ENCODE measurements around the gene ALOX12B.
A peak's percentile ranks its signal among the peaks of the same experiment; 100 is the strongest.
"Not testable (repeated sequence)": the region's sequence is repeated elsewhere in the genome, so short reads cannot be mapped to it uniquely, and the experiment has no call there.

The ALOX12B gene

DNA sequence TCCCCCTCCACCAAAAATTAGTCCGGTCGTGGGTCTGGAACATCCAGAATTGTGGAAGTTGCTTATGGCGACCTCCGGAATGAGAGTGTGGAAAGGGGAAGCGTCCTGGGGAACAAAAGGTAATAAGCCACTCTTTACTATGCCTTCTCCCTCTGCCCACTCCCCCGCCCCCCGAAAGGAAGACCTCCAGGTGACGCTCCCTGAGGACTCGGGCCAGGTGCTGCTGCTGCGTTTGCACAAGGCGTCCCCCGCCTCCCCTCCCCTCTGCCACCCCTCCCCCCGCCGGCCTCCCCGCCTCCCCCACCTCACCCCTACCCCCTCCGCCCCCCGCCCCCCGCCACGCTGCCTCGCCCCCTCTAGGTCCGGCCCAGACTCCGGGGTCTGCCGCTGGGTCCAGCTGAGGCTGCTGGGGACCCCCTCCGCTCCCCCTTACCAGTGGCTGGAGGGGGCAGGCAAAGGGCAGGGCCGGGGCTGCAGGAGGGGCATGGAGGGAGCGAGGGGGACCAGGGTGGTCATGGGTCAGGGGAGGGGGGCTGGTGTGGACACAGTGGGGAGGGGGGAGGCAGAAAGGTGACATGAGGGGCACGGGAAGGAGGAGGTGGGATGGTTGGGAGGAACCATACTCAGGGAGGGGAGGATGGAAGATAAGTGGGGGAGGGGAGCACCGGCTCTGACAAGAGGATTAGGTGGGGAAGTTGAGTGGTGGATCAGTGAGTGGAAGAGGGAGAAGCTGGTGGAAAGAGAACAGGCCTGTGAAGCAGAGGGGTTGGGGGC is 23.6 kb downstream of the ALOX12B start:
- DNase-seq = no peak

DNA sequence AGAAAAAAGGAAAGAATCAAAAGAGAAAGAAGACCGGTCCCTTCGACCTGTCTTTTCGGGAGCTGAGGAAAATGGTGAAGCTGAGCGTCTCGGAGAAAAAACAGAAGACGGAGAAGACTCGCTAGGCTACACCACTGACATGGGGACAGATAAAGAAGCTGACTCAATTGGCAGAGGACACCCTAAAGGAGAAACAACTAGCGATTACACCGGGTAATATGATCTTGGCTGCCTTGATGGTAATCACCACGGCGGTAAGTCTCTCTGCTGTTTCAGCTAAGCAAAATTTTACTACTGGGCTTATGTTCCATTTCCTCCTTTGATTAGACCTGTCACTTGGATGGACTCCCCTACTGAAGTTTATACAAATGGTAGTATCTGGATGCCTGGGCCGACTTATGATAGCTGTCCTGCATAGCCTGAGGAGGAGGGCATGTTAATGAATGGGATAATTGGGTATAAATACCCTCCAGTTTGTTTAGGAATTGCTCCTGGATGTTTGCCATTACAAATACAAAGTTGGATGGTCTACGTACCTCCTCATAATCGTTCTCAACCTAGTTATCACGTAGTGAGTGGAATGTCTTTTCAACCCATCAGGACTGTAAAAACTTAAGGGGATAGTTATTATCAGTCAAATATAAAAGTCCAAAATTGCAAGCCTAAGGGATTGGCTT is 24.6 kb downstream of the ALOX12B start:
- DNase-seq = no peak

DNA sequence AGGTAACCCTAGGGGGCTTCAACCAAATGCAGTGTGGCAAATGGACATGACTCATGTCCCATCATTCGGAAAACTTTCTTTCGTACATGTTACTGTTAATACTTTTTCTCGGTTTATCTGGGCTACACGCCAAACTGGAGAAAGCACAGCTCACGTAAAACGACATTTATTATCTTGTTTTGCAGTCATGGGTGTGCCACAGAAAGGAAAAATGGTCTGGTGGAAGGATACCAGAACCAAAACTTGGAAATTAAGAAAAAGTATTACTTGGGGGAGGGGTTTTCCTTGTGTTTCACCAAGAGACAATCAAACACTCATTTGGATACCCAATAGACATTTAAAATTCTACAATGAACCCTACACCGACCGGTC is 25.1 kb downstream of the ALOX12B start:
- DNase-seq = no peak

DNA sequence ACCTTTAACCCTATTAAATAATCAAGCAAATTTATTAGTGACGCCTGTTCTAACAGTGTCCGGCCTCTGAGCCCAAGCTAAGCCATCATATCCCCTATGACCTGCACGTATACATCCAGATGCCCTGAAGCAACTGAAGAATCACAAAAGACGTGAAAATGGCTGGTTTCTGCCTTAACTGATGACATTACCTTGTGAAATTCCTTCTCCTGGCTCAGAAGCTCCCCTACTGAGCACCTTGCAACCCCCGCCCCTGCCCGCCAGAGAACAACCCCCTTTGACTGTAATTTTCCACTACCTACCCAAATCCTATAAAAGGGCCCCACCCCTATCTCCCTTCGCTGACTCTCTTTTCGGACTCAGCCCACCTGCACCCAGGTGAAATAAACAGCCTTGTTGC is 25.7 kb downstream of the ALOX12B start:
- DNase-seq = not testable (repeated sequence)

DNA sequence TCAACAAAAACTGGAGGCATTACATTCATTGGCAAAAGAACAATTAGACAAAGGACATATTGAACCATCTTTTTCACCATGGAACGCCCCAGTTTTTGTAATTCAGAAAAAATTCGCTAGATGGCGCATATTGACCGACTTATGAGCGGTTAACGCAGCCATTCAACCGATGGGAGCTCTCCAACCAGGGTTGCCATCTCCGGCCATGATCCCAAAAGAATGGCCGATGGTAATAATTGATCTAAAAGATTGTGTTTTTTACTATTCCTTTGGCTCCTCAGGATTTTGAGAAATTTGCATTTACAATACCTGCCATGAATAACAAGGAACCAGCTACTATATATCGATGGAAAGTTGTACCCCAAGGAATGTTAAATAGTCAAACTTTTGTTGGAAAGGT is 27.2 kb downstream of the ALOX12B start:
- DNase-seq = peak; percentile 89

DNA sequence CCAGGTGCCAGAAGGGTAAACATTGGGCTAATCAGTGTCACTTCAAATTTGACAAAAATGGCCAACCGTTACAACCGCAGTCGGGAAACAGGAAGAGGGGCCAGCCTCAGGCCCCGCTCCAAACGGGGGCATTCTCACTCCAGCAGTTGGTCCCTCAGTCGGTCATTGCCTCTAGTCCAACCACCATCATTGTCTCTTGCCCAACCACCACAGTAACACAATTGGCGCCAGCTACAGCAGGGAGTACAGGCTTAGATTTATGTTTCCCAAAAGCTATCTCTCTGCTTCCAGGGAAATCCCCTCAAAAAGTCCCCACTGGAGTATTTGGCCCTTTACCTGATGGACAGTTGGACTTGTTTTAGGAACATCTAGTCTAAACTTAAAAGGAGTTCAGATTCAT is 28.4 kb downstream of the ALOX12B start:
- peak; percentile 24 for DNase-seq

DNA sequence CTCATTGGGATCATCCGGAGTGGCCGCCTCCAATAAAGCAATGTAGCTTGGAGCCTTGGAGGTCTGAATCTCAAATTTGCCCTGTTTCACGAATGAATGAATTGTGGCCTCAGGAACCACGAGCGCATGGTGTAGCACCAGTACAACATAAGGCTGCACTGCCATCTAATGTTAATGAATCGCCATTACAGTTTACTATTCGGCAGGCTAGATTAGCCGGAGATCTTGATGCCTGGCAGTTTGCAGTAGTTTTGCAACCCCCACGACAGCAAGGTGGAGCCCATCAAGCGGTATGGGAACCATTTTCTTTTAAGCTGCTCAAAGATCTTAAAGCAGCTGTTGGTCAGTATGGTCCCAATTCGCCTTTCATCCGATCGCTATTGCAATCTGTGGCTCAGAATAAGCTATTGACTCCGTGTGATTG is 29.8 kb downstream of the ALOX12B start:
- peak; percentile 94 for DNase-seq

DNA sequence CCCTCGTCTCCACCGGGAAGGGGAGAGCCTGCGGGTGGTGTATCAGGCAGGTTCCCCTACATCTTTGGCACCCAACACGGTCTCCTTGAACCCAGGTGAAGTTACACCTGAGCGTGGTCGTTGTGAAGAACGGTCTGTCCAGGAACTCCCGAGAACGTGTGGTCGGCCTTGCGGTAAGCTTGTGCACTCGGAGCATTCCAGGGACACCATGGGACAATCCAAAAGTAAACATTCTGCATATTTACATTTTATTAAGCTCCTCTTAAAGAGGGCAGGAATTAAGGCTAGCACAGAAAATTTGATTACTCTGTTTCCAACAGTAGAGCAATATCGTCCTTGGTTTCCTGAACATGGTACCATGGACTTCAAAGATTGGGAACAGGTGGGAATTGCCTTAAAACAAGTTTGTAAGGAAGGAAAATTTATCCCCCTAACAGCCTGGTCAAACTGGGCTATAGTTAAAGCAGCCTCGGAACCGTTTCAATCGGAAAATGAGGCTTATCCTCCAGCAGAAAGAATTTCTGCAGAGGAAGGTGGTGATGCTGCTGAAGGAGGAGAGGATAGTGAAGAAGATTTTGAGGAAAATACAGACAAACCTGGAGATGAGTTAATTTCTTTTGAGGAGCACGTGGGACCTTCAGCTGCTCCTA is 30.4 kb downstream of the ALOX12B start:
- peak; percentile 40 for DNase-seq

DNA sequence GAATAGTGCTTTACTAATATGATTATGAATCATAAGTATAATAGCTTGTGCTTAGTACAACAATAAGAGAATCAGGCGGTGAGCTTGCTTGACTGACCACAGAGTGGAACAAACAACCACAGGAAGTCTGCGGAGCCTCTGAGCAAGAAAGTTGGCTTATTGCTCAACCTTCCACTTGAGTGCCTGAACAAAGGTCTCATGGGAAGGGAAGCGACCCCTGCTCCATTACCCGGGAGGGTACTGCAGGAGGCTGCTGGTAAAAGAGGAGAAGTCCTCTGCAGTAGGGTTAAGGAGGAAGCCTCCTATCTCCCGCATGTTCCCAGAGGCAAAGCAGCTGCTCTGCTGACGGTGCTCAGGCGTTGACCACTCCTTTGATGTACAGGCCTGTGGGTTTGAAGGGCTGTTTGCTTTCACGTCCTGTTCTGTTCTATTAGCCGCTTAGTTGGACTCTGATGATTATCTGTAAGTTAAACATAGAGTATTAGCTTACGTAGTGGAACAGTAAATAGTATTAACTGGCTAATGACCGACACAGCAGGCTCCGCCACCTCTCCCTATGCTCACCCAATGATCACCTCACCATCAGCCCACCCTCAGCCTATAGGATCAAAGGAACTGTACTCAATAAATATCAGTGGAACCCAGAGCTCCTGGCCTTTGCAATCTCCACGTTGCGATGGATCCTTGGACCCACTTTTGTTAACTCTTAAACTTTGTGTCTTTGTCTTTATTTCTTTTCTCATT is 31.1 kb downstream of the ALOX12B start:
- peak; percentile 47 for DNase-seq

DNA sequence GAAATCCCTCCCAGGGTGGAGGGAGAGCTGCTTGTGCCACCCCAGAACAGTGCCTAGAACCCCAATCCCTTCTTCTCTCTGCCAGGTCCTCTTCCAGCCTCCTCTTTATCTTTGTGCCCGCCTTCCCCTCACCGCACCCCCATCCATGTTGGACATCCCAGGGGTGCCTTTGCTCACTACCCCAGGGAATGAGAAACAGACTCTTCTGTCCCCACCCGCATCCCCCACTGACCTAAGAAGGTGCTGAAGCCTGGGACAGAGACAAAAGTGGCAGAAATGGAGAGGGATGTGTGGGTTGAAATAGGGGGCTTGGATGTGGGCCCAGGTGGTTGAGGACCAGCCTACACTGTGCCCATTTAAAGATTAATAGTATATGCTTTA is 31.7 kb downstream of the ALOX12B start:
- no peak for DNase-seq

DNA sequence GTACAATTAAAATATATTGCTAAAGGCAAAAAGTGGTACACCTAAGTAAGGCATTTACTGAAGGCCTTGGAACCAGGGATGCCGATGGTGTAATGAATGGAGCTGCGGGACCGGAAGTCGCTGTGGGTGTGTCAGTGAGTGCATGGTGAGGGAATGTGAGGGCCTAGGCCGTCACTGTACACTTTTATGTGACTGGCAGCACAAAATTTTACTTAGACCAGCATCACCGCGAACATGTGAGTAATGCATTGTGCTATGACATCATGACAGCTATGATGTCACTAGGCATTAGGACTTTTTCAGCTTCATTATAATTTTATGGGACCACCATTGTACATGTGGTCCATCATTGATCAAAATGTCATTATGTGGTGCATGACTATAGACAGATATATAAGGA is 33.9 kb downstream of the ALOX12B start:
- no peak for DNase-seq

DNA sequence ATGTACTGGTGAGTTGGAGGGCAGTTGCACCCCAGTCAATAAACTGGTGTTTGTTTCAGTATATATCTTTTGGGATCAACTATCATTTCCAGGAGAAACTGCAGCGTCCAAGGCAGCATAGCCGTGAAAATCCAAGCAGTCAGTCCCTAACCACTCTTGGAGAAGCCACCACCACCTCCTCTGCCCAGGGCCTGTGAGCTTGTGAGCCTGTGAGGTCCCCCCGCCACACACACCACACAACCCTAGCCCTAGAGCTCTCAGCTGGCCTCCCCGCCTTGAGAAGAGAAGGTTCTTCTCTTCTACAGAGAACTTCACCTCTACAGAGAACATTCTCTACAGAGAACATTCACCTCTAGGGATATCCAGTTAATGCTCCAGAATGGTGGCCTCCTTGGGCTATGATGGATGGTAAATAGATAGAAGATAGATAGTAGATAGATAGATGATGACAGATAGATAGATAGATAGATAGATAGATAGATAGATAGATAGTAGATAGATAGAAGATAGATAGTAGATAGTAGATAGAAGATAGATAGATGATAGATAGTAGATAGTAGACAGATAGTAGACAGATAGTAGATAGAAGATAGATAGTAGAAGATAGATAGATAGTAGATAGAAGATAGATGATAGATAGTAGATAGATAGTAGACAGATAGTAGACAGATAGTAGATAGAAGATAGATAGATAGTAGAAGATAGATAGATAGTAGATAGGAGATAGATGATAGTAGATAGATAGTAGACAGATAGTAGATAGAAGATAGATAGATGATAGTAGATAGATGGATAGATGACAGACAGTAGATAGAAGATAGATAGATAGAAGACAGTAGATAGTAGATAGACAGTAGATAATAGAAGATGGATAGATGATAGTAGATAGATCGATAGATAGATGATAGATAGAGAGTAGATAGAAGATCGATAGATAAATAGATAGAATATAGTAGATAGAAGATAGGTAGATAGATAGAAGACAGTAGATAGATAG is 35.0 kb downstream of the ALOX12B start:
- no peak for DNase-seq

DNA sequence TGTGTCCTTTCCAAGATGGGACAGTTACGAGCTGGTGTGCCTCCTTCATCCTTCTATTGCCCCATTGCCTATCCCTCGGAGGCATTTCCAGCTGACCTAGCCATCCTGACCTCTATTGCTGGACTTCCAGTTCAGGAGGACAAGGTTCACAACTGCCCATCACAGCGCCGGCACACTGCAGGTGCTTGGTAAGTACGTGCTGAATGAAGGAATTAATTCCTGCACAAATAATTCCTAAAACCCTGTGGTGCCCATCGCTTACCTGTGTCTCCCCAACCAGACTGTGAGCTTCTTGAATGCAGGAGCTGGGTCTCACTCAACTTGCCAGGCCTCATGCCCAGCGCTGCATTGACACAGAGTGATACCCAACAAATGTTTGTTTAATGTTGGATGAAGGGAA is 35.7 kb downstream of the ALOX12B start:
- DNase-seq = no peak

DNA sequence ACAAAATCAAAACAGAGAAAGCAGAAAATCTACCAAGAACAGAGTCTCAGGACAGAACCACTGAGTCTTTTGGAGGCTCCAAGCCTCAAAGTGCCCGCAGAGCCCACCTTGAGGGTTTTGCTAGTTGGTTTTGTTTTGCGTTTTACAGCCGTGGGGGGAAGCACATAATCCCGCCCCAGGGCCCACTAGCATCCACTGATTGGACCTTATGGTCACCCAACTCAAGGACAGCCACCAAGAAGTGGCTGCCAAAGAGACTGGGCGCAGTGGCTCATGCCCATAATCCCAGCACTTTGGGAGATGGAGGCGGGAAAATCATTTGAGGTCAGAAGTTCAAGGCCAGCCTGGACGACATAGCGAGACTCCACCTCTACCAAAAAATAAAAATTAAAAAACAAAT is 38.8 kb downstream of the ALOX12B start:
- no peak for DNase-seq

DNA sequence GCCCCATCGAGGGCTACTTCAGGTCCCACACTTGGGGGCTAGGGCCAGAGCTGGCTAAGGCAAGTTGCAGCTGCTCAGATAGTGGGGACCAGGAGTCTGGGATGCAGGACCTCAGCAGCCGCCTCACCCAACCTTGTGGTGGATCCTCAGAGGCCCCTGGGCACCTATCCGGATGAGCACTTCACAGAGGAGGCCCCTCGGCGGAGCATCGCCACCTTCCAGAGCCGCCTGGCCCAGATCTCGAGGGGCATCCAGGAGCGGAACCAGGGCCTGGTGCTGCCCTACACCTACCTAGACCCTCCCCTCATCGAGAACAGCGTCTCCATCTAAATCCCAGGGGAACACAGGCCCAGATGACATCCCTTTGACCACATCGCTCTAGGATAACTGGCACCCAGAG is 39.3 kb downstream of the ALOX12B start:
- DNase-seq = no peak

DNA sequence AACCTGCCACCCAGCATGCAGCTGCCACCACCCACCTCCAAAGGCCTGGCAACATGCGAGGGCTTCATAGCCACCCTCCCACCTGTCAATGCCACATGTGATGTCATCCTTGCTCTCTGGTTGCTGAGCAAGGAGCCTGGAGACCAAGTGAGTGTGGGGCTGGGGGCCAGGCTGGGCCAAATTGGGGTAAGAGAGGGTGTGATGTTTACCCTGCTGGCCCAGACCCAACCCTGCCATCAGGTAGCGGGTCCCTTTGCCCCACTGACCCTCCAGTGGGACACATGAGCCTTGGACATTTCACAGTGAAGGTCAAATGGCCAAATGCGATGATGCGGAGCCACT is 39.8 kb downstream of the ALOX12B start:
- DNase-seq = no peak

DNA sequence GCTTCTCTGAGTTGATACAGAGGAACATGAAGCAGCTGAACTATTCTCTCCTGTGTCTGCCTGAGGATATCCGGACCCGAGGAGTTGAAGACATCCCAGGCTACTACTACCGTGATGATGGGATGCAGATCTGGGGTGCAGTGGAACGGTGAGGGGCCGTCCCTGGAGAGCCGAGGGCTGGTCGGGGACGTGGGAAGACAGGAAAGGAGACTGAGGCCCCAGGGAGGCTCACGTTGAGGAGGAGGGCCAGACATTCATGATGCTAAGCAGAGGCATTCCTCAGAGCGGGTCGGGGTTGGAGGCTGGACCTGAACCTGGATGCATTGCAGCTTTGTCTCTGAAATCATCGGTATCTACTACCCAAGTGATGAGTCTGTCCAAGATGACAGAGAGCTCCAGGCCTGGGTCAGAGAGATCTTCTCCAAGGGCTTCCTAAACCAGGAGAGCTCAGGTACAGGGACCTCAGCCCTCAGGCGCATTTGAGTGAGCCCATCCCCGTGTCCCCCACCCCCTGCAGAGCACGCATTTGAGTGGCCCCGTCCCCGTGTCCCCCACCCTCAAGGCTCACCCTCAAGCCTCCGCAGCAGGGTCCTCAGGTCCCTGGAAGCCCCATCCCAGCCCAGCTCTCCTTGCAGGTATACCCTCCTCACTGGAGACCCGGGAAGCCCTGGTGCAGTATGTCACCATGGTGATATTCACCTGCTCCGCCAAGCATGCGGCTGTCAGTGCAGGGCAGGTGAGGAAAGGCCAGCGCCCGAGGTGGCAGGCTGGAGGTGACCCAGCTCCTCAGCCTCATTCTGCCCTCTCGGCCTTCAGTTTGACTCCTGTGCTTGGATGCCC is 40.4 kb downstream of the ALOX12B start:
- DNase-seq = no peak

DNA sequence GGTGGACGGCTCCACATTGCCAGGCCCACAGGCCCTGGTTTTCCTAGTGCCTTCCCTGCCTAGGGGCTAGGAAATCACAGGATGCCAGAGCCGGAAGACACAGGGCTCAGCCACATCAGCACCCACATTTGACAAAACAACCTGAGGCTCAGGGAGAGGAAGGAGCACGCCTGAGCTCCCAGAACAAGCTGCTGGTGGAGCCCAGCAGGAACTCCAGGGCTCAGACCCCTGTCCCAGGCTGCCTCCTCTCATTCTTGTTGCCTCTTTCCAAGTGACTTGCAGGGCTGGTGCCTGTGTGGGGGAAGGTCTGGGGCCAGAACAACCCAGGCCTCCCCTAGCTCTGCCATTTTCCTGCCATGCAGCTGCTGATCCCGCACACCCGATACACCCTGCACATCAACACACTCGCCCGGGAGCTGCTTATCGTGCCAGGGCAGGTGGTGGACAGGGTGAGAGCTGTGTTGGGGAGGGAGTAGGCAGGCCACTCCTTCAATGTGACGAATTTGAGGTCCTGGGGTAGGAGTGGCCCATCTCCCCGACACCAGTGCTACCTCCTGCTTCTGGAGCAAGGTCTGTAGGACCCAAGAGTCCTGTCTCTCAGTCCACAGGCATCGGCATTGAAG is 41.1 kb downstream of the ALOX12B start:
- DNase-seq = no peak

DNA sequence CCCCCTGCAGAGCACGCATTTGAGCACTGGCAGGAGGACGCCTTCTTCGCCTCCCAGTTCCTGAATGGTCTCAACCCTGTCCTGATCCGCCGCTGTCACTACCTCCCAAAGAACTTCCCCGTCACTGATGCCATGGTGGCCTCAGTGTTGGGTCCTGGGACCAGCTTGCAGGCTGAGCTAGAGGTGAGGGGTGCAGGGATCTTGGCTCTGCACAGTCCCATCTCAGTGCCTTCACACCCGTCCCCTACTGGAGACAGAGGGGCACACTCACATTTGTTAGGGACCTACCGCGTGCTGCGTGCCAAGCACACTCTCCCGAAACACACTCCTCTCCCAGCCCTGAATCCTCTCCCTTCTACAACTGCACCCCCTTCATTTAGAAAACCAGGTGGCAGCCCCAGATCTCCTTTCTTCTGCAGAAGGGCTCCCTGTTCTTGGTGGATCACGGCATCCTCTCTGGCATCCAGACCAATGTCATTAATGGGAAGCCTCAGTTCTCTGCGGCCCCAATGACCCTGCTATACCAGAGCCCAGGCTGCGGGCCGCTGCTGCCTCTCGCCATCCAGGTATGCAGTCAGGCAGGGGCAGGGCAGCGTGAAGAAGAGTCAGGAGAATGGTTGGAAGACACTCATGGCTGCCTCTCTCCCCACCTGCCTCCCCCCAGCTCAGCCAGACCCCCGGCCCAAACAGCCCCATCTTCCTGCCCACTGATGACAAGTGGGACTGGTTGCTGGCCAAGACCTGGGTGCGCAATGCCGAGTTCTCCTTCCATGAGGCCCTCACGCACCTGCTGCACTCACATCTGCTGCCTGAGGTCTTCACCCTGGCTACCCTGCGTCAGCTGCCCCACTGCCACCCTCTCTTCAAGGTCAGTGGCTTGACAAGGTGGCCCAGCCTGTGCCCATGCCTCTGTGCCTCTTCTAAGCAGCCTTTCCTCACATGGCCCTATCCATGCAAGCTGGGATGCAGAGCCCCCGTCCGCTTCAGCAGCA is 42.4 kb downstream of the ALOX12B start:
- no peak for DNase-seq

DNA sequence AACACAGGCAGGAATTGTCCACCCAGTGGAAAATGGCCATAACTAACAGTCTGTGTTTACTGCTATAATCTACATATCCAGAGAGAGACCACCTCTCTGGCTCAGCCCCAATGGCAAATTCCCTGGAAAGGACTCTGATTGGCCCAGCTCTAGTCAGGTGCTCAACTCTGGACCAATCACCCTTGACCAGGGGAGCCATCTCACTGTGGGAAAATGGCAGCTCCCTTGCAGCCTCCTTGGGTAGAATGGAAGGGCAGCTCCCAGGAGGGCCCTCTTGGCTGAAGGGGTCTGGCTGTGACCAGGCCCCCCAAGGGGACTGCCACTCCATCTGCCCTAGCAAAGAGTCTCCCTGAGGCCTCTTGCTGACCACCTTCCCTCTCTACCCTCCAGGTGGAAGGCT is 45.5 kb downstream of the ALOX12B start:
- DNase-seq = no peak
